Erythroblast (primary cell): ENCODE data around the gene RASSF5.

Experiments
- GATA1 ChIP-seq: IDR thresholded peaks from 2 replicates; pipeline ENCODE4 v1.6.1; 2011; ENCODE audit warnings: low read depth, mild to moderate bottlenecking, control low read depth, low read length, moderate library complexity
- POLR2A ChIP-seq: IDR thresholded peaks from 2 replicates; pipeline ENCODE4 v1.6.1; 2011; ENCODE audit warnings: mild to moderate bottlenecking, low read length

GRCh38 chr1:206487970-206488369, 19.4 kb upstream of the RASSF5 start:
- TF ChIP-seq POLR2A: no peak
- no peak for TF ChIP-seq GATA1
